GM12864 (cell line): ENCODE data around the gene LYPD4.
A peak's percentile ranks its signal among the peaks of the same experiment; 100 is the strongest.

Experiments
- DNase-seq: peaks from one replicate; pipeline ENCODE4 v3.0.0-alpha.2; 2011; ENCODE audit warnings: low read depth
- H3K4me3 ChIP-seq: 2 replicates; pipeline ENCODE4 v1.5.1; 2011; ENCODE audit warnings: mild to moderate bottlenecking, low read depth, low read length, control low read depth
- CTCF ChIP-seq: IDR thresholded peaks from 2 replicates; pipeline ENCODE4 v1.5.1; 2011; ENCODE audit warnings: low read depth, mild to moderate bottlenecking, moderate library complexity, low read length, control low read depth, inconsistent platforms; ENCODE audit errors: missing control alignments

LYPD4 gene

GRCh38 chr19:41844601-41845000 lies at the start of gene LYPD4:
TSS of gene LYPD4 (minus strand) at chr19:41844683. CDS start at chr19:41839285, 5,398 bp downstream.
- no peak within 1 kb of the TSS for H3K4me3 ChIP-seq
- no peak for TF ChIP-seq CTCF
- no peak for DNase-seq

- DNase-seq = no peak
- no peak overlapping the region for H3K4me3 ChIP-seq
- peak; percentile 31 for TF ChIP-seq CTCF
These were observed 49.4 kb upstream of the LYPD4 start for GRCh38 chr19:41893899-41894298.

DNA sequence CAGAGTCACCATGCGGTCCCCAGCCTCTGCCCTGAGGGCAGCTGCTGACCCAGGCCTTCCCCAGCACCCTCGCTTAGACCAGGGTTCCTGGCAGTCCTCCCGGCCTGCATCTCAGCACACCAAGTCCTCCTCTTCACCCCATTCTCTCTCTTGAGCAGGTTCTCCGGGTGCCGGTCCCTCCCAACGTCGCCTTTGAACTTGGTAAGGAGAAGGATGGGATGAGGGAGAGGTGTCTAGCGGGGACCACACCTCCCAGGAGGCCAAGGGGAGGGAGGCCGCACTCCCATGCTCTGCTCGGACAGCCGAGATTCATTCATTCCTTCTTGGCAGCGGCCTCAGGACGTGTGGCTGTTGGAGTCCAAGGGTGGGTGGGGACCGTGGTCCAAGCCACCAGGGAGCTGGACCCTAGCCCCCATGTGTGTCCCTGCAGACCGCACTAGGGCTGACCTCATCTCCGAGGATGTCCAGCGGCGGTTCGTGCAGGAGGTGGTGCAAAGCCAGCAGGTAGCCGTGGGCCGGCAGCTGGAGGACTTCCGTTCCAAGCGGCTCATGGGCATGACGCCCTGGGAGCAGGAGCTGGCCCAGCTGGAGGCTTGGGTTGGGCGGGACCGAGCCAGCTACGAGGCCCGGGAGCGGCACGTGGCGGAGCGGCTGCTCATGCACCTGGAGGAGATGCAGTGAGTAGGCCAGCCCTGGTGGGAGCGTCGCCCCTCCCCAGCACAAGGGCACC lies 47.9 kb upstream of the LYPD4 start:
- TF ChIP-seq CTCF = no peak
- no peak for DNase-seq
- no peak overlapping the region for H3K4me3 ChIP-seq

GRCh38 chr19:41890936-41891335 lies 46.5 kb upstream of the LYPD4 start:
- H3K4me3 ChIP-seq = no peak overlapping the region
- no peak for TF ChIP-seq CTCF

DNA sequence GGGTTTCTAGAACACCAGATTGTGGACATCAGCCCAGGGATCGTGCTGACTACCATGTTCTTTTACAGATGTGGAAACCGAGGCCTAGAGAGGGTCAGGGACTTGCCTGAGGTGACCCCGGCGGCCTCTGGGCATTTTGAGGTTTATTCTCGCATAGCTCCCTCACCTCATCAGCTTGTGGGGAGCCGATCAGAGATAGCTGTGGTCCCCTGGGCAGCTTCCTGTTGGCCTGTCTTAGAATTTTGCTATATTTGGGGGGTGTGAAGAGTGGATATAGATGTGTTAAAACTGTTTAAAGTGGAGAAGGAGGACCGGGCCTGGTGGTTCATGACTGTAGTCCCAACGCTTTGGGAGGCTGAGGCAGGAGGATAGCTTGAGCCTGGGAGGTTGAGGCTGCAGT lies 45.4 kb upstream of the LYPD4 start:
- no peak for TF ChIP-seq CTCF
- no peak overlapping the region for H3K4me3 ChIP-seq
- DNase-seq = no peak

More at GRCh38 chr19:41890936-41891335, 46.5 kb upstream of the LYPD4 start:
- DNase-seq = no peak

- TF ChIP-seq CTCF = no peak
- DNase-seq = no peak
- H3K4me3 ChIP-seq = no peak overlapping the region
These were observed 44.4 kb upstream of the LYPD4 start for GRCh38 chr19:41888926-41889325.
